Activated CD4-positive, CD25-positive, alpha-beta regulatory T cell treated with anti-CD3 and anti-CD28 coated beads, Interleukin-2, amount 50 U/mL, for 16 hours (primary cell): ENCODE measurements around the gene ENOX2.
"Not testable (repeated sequence)": the region's sequence is repeated elsewhere in the genome, so short reads cannot be mapped to it uniquely, and the experiment has no call there.

ENCODE experiments used
- DNase-seq: peaks from one replicate; pipeline ENCODE4 v3.0.0-alpha.2; 2020; ENCODE audit warnings: low read depth, low spot score

Gene ENOX2

DNA sequence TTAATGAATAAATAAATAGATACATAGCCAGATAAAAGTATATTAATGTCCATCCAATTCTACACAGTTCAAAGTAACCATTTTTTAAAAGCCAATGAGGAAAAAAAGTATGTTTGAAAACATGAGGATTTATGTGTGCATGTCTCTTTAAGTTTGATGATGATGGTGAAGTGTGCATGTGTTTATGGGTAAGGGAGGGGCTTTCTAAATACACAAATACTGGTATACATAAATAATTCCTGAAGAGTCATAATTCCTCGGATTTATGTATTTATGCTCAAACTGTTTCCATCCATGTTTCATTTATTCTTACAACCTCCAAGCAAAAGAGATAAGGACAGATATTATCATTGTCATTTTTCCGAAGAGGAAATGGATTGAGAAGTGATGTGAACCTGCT, 75.4 kb downstream of the ENOX2 start:
- no peak for DNase-seq

DNA sequence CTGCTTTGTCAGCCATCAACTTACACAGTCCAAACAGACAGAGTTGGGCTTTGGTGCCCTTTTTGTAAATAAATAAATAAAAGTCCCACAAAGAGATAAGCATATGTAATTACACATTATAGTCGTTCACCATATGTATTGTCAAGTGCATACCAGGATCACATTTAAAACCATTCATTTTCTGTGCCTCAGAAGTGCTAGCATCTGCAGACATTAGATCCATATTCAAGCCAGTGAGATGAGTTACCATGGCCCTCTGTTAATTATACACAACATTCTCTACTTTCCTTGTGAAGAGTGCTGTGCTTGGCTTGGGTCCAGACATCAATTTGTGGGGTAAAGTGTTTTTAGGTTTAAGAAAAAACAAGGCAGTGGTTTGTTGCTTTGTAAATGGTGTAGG, 76.8 kb downstream of the ENOX2 start:
- no peak for DNase-seq

- no peak for DNase-seq
Observed at GRCh38 chrX:130825525-130825924, 77.5 kb downstream of the ENOX2 start.

DNA sequence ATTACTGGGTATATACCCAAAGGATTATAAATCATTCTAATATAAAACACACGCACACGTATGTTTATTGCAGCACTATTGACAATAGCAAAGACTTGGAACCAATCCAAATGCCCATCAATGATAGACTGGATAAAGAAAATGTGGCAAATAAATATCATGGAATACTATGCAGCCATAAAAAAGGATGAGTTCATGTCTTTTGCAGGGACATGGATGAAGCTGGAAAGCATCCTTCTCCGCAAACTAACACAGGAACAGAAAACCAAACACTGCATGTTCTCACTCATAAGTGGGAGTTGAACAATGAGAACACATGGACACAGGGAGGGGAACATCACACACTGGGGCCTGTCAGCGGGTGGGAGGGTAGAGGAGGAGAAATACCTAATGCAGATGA, 83.6 kb downstream of the ENOX2 start:
- DNase-seq: not testable (repeated sequence)

DNA sequence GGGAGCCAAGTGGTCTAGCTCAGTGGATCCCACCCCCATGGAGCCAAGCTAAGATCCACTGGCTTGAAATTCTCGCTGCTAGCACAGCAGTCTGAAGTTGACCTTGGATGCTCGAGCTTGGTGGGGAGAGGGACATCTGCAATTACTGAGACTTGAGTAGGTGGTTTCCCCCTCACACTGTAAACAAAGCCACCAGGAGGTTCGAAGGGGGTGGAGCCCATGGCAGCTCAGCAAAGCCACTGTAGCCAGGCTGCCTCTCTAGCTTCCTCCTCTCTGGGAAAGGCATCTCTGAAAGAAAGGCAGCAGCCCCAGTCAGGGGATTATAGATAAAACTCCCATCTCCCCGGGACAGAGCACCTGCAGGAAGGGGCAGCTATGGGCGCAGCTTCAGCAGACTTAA, 89.1 kb downstream of the ENOX2 start:
- DNase-seq: not testable (repeated sequence)

DNA sequence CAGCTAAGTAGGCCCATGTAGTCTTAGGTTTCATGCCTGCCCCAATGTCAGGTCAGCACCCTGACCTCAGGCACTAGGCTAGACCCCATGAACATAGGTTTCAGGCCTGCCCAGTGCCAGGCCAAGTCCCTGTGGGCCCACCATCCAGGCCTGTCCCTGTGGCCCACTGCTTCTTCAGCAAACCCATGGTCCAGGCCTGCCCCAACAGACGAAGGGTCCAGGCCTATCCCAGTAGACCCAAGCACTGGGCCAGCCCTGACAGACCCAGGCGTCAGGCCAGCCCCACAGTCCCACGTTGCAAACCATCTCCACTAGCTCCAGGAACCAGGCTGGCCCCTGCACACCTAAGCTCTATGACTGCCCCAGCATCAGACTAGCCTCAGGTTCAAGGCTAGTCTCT, 92.4 kb downstream of the ENOX2 start:
- DNase-seq: no peak

DNA sequence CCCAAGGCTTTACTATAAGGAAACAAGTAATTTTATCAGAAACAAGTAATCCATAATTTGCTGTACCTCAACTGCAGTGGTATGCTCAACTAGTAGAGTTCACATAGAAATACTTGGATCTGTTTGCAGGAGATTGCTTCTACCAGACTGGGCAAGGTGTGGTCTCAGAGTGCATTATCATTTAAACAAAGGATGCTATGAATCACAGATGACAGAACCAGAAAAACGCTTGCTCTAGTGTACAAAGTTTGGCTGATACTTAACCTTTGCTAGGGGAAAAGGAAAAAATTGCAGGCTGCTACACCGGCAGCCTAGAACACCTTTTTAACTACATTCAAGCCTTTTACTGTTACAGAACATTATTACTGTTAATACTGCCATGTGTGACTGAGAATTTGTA, 97.1 kb downstream of the ENOX2 start:
- no peak for DNase-seq

DNA sequence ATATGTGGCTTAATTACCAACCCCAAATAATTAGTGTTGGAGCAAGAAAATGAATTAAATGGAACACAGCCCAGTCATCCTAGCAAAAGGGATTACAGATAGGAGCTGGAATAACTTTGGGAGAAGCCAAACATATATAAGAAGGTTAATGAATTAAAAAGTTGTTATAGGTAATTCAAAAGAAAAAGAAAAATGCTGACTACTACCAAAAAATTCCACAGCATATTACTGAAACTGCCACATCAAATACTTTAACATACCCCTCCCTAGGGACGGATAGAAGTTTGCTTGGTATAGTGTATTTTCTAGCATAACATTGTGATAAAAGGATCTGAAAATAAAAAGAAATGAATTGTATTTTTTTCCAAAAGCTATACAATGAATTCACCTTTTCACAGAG, 99.5 kb downstream of the ENOX2 start:
- DNase-seq: no peak

DNA sequence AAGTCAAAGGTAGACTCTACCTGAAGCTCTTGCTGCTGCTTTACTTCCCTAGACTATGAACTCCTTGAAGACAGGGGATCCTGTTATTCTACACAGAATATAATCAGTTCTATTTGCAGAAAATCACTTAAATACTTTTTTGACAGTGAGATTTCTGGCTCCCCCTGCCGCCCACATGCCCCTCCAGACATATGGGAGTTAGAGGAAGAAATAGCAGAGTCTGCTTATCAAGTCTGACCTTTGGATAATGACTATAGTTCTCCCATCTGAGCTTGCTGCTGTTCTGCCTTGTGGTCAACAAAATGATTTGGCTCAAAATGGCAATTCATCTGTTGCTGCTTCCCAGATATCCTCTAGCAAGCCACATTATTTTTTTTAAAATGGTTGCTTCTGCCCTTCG, 101.1 kb downstream of the ENOX2 start:
- DNase-seq: no peak

DNA sequence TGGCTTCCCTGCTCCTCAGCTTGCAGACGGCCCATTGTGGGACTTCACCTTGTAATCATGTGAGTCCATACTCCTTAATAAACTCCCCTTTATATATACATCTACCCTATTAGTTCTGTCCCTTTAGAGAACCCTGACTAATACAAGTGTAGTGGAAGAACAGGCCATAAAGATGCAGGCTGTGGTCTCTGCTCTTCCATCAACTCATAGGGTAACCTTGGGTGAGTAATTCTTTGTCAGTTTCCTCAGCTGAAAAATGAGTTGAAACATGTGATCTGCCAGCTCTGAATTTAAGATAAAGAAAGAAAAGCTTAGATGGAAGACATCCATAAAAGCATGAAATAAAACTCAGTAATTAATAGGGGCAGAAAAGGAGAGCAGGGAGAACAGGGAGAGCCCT, 103.6 kb downstream of the ENOX2 start:
- no peak for DNase-seq

DNA sequence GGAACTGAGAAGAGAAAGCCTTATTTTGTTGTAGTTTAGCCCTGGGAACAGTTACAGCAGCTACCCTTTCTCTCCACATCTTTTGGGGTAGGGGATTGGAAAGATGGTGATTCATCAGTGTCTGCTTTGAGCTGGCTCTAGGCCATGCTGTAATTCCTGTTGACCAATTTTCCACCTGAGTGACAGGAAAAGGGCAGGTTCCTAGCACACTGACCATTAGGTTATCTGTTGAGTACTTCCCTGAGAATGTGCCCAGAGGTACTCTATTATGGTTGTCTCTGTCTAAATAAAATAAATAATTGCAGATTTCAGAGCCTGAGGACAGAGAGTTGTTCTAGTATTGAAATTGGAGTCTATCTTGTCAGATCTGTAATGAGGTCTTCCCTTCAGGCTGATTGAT, 109.0 kb downstream of the ENOX2 start:
- no peak for DNase-seq

- not testable (repeated sequence) for DNase-seq
Observed at GRCh38 chrX:130791870-130792269, 111.1 kb downstream of the ENOX2 start.

DNA sequence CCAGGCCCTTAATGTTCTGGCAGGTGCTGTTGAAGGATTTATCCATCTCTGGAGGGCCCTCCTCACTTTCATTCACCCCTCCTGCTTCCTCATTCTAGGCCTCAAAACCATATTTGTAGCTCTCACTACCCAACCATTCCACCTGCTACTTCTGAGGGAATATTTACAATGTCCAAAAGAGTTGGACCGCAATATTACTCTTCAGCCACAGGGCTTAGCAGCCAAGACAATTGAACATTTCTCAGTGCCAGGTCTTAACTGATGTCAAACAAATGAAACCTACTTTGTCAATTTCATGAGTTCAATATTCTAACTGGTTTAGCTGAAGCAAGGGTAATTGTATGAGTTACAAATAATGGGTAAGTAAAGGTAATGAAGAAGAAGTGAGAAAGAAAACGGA, 113.2 kb downstream of the ENOX2 start:
- DNase-seq: no peak

- DNase-seq: no peak
Observed at GRCh38 chrX:130788786-130789581, 114.0 kb downstream of the ENOX2 start.

DNA sequence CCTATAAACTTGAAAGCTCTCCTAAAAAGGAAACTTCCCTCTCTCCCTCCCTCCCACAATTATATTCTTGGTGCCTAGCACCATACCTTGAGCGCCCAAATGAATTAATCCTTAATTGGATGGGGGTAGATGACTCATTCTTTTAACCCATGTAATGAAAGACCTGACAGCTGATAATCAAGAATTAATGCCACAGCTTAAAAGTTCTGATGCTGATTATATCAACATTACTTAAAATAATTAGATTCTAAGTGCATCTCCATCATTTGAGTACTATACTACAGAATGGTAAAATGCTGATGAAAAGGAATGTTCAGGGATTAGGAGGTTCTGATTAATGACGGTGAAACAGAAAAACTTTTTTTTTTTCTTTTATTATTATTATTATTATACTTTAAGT, 117.0 kb downstream of the ENOX2 start:
- no peak for DNase-seq

GRCh38 chrX:130778773-130779172, 124.2 kb downstream of the ENOX2 start:
- DNase-seq: no peak

DNA sequence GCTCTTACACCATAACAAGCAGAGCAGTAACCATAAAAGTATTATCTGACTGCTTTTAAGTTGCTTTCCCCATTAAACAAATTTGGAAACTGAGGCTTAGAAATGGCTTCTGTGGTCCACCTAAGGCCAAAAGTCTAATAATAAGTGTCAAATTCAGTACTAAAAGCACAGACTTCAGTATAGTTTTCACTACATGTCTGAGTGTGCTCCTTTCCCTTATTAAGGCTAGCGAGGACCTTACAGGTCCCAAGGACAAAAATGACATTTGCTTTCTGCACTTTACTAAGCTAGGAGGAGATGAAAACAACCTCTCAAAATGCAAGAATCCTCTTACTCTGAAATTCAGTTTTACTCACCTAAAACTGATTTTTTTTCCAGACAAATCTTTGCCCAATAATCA, 127.2 kb downstream of the ENOX2 start:
- no peak for DNase-seq

DNA sequence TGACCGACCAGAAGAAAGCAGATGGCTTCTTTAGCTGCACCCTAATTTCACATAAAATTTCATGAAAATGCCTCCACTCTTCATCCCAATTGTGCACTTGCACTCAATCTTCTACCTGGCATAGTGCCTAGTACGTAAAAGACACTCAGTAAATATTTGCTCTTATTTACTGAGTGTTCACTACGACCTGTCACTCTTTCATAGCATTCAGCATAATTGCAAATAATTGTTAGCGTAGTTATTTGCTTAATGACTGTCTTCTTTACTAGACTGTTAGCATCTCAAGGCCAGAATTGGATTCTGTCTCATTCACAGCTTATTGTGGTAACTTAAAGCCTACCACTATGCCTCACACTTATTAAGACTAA, 130.2 kb downstream of the ENOX2 start:
- no peak for DNase-seq

DNA sequence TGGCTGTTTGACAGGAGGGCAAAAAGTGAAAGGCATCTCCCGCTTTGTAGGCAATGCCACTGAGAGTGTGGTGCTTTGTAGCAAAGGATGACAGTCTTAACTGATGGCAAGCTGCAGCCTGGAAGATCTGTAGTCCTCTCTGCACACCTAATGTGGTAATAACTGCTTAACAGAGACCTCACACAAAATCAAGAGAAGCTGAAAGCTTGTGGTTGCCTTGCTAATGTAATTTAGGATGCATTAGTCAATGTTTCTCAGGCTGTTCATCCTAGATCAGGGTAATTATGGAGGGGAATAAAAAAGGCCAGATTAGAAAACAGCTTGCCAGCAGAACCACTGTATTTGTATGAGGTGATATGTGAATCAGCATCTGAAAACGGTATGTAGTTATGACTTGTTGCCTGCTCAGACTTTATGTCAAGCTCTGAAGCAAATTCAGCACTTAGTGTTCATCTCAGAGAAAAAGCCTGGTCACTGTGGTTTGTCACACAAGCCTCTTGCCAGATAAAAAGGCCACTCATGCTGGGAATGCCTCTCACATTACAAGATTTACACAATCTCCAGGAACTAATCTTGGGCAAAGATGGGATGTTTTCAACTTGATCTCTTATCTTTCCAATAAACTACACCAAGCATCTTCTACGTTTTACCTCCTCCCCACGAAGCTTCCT, 130.8 kb downstream of the ENOX2 start:
- DNase-seq: no peak

- no peak for DNase-seq
Observed at GRCh38 chrX:130771648-130772047, 131.4 kb downstream of the ENOX2 start.

DNA sequence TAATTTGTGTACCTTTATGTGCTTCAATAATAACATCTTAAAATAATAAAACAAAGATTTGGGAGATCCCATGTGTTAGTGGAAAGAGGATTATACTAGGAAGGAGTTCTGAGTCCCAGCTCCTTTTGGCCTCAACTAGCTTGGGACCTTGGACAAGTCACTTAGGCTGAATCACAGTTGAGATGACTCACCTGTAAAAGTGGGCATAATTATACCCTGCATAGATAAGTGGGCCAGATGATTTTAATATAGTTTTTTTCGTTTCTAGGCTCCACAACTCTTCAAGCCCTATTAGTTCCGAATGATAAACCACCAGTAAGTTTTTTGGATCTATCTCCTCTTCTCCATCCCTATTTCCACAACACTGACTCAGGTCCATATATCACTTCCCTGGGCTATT, 131.8 kb downstream of the ENOX2 start:
- no peak for DNase-seq

- DNase-seq: no peak
Observed at GRCh38 chrX:130770615-130771014, 132.4 kb downstream of the ENOX2 start.

GRCh38 chrX:130769835-130770234, 133.2 kb downstream of the ENOX2 start:
- DNase-seq: no peak

DNA sequence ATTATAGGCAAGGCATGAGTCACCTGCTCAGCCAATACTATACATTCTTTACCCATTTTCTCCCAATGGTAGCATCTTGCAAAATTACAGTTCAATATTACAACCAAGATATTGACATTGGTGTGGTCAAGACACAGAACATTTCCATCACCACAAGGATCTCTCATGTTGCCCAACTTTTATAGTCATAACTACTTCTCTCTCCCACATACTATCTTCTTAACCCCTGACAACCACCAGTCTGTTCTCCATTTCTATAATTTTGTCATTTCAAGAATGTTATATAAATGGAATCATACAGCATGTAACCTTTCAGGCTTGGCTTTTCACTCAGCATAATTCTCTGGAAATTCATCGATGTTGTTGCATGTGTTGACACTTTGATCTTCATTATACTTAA, 144.9 kb downstream of the ENOX2 start:
- DNase-seq: no peak
